Measurements from ENCODE around the gene FAU. TPM values are rescaled to one million over a fixed set of nuclear protein-coding genes. Genes with fewer than 3 reads are reported as not detected.

Gene FAU
- polyA plus RNA-seq, 2 of the 4 experiments (the other 2 are of a cell fraction) = 591 to 878 TPM

DNA sequence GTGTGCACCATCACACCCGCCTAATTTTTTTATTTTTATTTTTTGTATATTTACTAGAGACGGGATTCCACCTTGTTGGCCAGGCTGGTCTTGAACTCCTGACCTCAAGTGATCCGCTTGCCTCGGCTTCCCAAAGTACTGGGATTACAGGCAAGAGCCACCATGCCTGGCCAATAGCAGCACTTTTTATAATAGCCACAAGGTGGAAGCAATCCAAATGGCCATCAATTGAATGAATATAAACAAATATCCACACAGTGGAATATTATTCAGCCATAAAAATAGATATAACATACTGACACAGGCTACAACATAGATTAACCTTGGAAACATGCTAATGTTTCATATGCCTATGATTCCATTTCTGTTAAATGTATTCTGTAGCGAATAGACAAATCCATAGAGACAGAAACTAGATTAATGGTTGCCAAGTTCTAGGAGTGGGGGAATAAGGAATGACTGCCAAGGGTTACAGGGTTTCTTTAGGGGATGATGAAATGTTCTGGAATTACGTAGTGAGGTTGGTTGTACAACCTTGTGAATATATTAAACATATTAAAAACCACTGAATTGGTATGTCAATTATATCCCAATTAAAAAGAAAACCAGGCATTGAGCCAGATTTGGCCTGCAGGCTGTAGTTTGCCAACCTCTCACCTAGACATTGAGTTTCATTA is 21.1 kb downstream of the FAU start:
- ChIA-PET POLR2A (interaction anchor here (0.6 to 2.3 kb wide), 4 partner anchors 9 to 451 kb away, joined by 3 to 13 read pairs (median 4); partner anchors contain the start of genes TM7SF2 and ZNHIT2), CTCF (interaction anchor here (2.1 to 9.2 kb wide), 3 partner anchors 9 to 12 kb away, joined by 14 to 153 read pairs (median 24); partner anchors contain the start of gene TM7SF2)
- H3K4me3 ChIP-seq = no peak overlapping the region
- H3K27ac ChIP-seq = no peak overlapping the region
- FAIRE-seq (no peak), ATAC-seq (no peak), DNase-seq (ENCODE audit: low read depth in 1 of 2, low spot score in 1 of 2) (no peak)
- H3K4me2 ChIP-seq = no peak overlapping the region
- H3K4me1 ChIP-seq = peaks cover 8% of the 10 kb centered on the region; the same call in 1 of the 3 replicates
- H3K9me3 ChIP-seq = no peaks in the 10 kb centered on the region
- TF ChIP-seq, protein P1, sequence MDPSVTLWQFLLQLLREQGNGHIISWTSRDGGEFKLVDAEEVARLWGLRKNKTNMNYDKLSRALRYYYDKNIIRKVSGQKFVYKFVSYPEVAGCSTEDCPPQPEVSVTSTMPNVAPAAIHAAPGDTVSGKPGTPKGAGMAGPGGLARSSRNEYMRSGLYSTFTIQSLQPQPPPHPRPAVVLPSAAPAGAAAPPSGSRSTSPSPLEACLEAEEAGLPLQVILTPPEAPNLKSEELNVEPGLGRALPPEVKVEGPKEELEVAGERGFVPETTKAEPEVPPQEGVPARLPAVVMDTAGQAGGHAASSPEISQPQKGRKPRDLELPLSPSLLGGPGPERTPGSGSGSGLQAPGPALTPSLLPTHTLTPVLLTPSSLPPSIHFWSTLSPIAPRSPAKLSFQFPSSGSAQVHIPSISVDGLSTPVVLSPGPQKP (IDR thresholded peaks at IDR 0.05; ENCODE audit: low read depth, low read length) = no peak
- TF ChIP-seq, protein P2, sequence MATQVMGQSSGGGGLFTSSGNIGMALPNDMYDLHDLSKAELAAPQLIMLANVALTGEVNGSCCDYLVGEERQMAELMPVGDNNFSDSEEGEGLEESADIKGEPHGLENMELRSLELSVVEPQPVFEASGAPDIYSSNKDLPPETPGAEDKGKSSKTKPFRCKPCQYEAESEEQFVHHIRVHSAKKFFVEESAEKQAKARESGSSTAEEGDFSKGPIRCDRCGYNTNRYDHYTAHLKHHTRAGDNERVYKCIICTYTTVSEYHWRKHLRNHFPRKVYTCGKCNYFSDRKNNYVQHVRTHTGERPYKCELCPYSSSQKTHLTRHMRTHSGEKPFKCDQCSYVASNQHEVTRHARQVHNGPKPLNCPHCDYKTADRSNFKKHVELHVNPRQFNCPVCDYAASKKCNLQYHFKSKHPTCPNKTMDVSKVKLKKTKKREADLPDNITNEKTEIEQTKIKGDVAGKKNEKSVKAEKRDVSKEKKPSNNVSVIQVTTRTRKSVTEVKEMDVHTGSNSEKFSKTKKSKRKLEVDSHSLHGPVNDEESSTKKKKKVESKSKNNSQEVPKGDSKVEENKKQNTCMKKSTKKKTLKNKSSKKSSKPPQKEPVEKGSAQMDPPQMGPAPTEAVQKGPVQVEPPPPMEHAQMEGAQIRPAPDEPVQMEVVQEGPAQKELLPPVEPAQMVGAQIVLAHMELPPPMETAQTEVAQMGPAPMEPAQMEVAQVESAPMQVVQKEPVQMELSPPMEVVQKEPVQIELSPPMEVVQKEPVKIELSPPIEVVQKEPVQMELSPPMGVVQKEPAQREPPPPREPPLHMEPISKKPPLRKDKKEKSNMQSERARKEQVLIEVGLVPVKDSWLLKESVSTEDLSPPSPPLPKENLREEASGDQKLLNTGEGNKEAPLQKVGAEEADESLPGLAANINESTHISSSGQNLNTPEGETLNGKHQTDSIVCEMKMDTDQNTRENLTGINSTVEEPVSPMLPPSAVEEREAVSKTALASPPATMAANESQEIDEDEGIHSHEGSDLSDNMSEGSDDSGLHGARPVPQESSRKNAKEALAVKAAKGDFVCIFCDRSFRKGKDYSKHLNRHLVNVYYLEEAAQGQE (IDR thresholded peaks at IDR 0.05) = no peak
- no peak for TF ChIP-seq NPAS2 (CRISPR knock-in tag; IDR thresholded peaks at IDR 0.05; ENCODE audit: borderline replicate concordance)
- TF ChIP-seq FOXS1 (CRISPR knock-in tag; IDR thresholded peaks at IDR 0.05) = no peak
- no peak for TF ChIP-seq MYC (IDR thresholded peaks at IDR 0.05; ENCODE audit: borderline replicate concordance, low read length)
- 82% methylated on average over 6 of the region's 6 CpGs for WGBS (ENCODE audit: missing lambda C conversion rate)

DNA sequence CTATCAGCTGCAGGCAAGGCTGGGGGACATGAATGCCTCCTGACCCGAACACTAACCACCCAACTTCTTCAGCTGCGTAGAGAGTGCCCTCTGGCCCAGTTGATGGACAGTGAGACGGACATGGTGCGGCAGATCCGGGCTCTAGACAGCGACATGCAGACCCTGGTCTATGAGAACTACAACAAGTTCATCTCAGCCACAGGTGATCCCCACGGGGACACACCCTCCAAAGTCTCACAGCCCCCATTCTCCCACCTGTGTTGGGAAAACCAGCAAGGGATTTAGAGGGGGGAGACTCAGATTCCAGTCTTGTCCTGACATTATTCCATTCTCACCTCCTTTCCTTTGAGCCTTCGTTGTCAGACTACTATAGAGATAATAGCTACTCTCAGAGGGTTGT is 25.0 kb downstream of the FAU start:
- no peak for FAIRE-seq
- WGBS (ENCODE audit: missing lambda C conversion rate) = 56% methylated on average over 8 of the region's 8 CpGs
- H3K4me2 ChIP-seq = peak overlapping the region; percentile 98
- no peak for DNase-seq (ENCODE audit: low read depth in 1 of 2, low spot score in 1 of 2)
- peaks cover 8% of the 10 kb centered on the region; the same call in 1 of the 3 replicates for H3K4me1 ChIP-seq
- POLR2A ChIA-PET = interaction anchor here (0.7 to 3.0 kb wide), 2 partner anchors 15 to 16 kb away, joined by 3 to 8 read pairs; partner anchors contain the start of gene TM7SF2
- peak; percentile 26 to 28; a peak in 4 of 6 replicates for ATAC-seq
- no peaks in the 10 kb centered on the region for H3K9me3 ChIP-seq
- peak overlapping the region; percentile 95 for H3K4me3 ChIP-seq
- TF ChIP-seq, protein P3, sequence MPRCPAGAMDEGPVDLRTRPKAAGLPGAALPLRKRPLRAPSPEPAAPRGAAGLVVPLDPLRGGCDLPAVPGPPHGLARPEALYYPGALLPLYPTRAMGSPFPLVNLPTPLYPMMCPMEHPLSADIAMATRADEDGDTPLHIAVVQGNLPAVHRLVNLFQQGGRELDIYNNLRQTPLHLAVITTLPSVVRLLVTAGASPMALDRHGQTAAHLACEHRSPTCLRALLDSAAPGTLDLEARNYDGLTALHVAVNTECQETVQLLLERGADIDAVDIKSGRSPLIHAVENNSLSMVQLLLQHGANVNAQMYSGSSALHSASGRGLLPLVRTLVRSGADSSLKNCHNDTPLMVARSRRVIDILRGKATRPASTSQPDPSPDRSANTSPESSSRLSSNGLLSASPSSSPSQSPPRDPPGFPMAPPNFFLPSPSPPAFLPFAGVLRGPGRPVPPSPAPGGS (IDR thresholded peaks at IDR 0.05) = no peak
- TF ChIP-seq NPAS2 (CRISPR knock-in tag; IDR thresholded peaks at IDR 0.05; ENCODE audit: borderline replicate concordance) (no peak), CHD2 (IDR thresholded peaks at IDR 0.05; ENCODE audit: low read length, partially characterized antibody) (no peak), EHMT2 (IDR thresholded peaks at IDR 0.05; ENCODE audit: low read depth) (no peak), TFCP2L1 (CRISPR knock-in tag; IDR thresholded peaks at IDR 0.05) (no peak), FOSL2 (IDR thresholded peaks at IDR 0.05) (no peak), FOSL2 (CRISPR knock-in tag; IDR thresholded peaks at IDR 0.05) (no peak), RAD21 (conservative IDR thresholded peaks at IDR 0.05 in 1 of 2, IDR thresholded peaks at IDR 0.05 in 1 of 2) (no peak), SREBF2 (IDR thresholded peaks at IDR 0.05) (no peak), ZFP36 (IDR thresholded peaks at IDR 0.05; ENCODE audit: borderline replicate concordance, partially characterized antibody) (no peak), RNF2 (IDR thresholded peaks at IDR 0.05; ENCODE audit: borderline replicate concordance, low read depth) (no peak), NFE2L2 (conservative IDR thresholded peaks at IDR 0.05; ENCODE audit: low read length) (no peak), FOXS1 (CRISPR knock-in tag; IDR thresholded peaks at IDR 0.05) (no peak), POLR2AphosphoS2 (conservative IDR thresholded peaks at IDR 0.05; ENCODE audit: low read length) (no peak)
- TF ChIP-seq, protein P4, sequence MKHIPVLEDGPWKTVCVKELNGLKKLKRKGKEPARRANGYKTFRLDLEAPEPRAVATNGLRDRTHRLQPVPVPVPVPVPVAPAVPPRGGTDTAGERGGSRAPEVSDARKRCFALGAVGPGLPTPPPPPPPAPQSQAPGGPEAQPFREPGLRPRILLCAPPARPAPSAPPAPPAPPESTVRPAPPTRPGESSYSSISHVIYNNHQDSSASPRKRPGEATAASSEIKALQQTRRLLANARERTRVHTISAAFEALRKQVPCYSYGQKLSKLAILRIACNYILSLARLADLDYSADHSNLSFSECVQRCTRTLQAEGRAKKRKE (CRISPR knock-in tag; IDR thresholded peaks at IDR 0.05; ENCODE audit: low read depth) = no peak
- TF ChIP-seq, protein P5, sequence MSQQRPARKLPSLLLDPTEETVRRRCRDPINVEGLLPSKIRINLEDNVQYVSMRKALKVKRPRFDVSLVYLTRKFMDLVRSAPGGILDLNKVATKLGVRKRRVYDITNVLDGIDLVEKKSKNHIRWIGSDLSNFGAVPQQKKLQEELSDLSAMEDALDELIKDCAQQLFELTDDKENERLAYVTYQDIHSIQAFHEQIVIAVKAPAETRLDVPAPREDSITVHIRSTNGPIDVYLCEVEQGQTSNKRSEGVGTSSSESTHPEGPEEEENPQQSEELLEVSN (IDR thresholded peaks at IDR 0.05; ENCODE audit: borderline replicate concordance, low read depth) = no peak
- peak overlapping the region; percentile 95 to 96 for H3K27ac ChIP-seq
- CTCF ChIA-PET = interaction anchor here (1.0 to 9.2 kb wide), 5 partner anchors 9 to 82 kb away, joined by 3 to 153 read pairs (median 5); partner anchors contain the start of genes ARL2 and TM7SF2

Measured in A549 (cell line).